Upper lobe of left lung (tissue), 6 donors: ENCODE measurements around the gene TREX2. TPM values are rescaled to one million over a fixed set of nuclear protein-coding genes. Genes with fewer than 3 reads are reported as not detected.

ENCODE experiments used
- ATAC-seq, 2 donors: fragments of 200-7000 bp; cut with Tn5 transposase; one replicate each; pipeline ENCODE4 v1.9.1; 2022; ENCODE audit warnings: mild to moderate bottlenecking in 2 of 2, moderate library complexity in 2 of 2; ENCODE audit not compliant: low FRiP score in 2 of 2
- DNase-seq, 2 donors: peaks; one replicate each; pipeline ENCODE4 v3.0.0-alpha.2; 2019 to 2020
- H3K27ac ChIP-seq, 4 donors: fragments of 200-600 bp; sonication (generic); one replicate each; pipeline ENCODE4 v1.5.1; 2016 to 2019
- H3K27me3 ChIP-seq, 4 donors: fragments of 200-600 bp; sonication (generic); one replicate each; pipeline ENCODE4 v1.5.1; 2017 to 2019
- H3K36me3 ChIP-seq, 4 donors: fragments of 200-600 bp; sonication (generic); one replicate each; pipeline ENCODE4 v1.5.1; 2016 to 2019
- H3K4me1 ChIP-seq, 4 donors: fragments of 200-600 bp; sonication (generic); one replicate each; pipeline ENCODE4 v1.5.1; 2018 to 2019
- H3K4me3 ChIP-seq, 4 donors: fragments of 200-600 bp; sonication (generic); one replicate each; pipeline ENCODE4 v1.5.1; 2017 to 2019; ENCODE audit warnings: mild to moderate bottlenecking in 2 of 4, moderate library complexity in 1 of 4
- H3K9me3 ChIP-seq, 4 donors: fragments of 200-600 bp; sonication (generic); one replicate each; pipeline ENCODE4 v1.5.1; 2018 to 2019
- CTCF ChIP-seq, 6 experiments: fragments of 450-650 bp in 4 of 6; fragments of 200-600 bp in 2 of 6; sonication (generic) in 2 of 6; IDR thresholded peaks; one replicate each; pipeline ENCODE4 v1.5.1; 2016 to 2019; ENCODE audit warnings: antibody characterized with exemption in 6 of 6
- EP300 ChIP-seq, 4 donors: sonication (generic); formaldehyde crosslinking; IDR thresholded peaks; one replicate each; pipeline ENCODE4 v1.5.1; 2017; ENCODE audit warnings: antibody characterized with exemption in 4 of 4, control low read depth in 2 of 4
- POLR2A ChIP-seq, 4 donors: fragments of 450-650 bp; IDR thresholded peaks; one replicate each; pipeline ENCODE4 v1.5.1; 2016 to 2017; ENCODE audit warnings: antibody characterized with exemption in 4 of 4, mild to moderate bottlenecking in 2 of 4
- POLR2AphosphoS5 ChIP-seq, 2 donors: sonication (generic); formaldehyde crosslinking; IDR thresholded peaks; one replicate each; pipeline ENCODE4 v1.5.1; 2017; ENCODE audit warnings: antibody characterized with exemption in 2 of 2
- WGBS, 2 donors: methylation state at CpG; one replicate each; pipeline ENCODE4 v1.1.5; 2017 to 2018; 5-methylcytosine and 5-hydroxymethylcytosine counted together
- total RNA-seq, 6 donors: library from RNA; depleted of rRNA in 4 of 6; stranded (reverse); fragments of >200 nt in 4 of 6; gene quantifications; one replicate each; pipeline versions ENCODE4 v1.1.0 to v1.2.1, GENCODE V29; 2016 to 2021
- donor health status: DM: no; HTN: no; CAD: no; lungs with moderate emphysema.
- donor health status: DM: no; HTN: yes; CAD: no; lungs with severe emphysema.

Gene TREX2
- total RNA-seq, 6 donors from 2014 or later, result 0.97 to 7.3 (median 2.8) TPM

GRCh38 chrX:153488231-153488914, 42.5 kb upstream of the TREX2 start:
- H3K9me3 ChIP-seq, result no peaks in the 10 kb centered on the region
- H3K4me3 ChIP-seq, result no peak overlapping the region
- no peaks in the 10 kb centered on the region for H3K36me3 ChIP-seq
- H3K27me3 ChIP-seq, result no peaks in the 10 kb centered on the region
- TF ChIP-seq POLR2A (IDR thresholded peaks at IDR 0.05) (no peak), EP300 (IDR thresholded peaks at IDR 0.05) (no peak), CTCF (IDR thresholded peaks at IDR 0.05) (no peak), POLR2AphosphoS5 (IDR thresholded peaks at IDR 0.05) (no peak)
- peak overlapping the region; percentile 36 to 82 (median 60) for H3K27ac ChIP-seq
- WGBS, 2 donors, result 0 to 63% methylated on average over 1 to 27 of the region's 27 CpGs
- ATAC-seq (peak in 1 of 2 donors; percentile 61), DNase-seq (peak in 1 of 2 donors; percentile 67)
- H3K4me1 ChIP-seq, result peaks cover 15 to 44% (median 19%) of the 10 kb centered on the region in 4 donors

- ATAC-seq, result no peak
- Histone ChIP-seq H3K27ac (peak overlapping the region; percentile 36 to 82 (median 60)), H3K4me3 (no peak overlapping the region), H3K4me1 (peaks cover 15 to 43% (median 19%) of the 10 kb centered on the region in 4 donors), H3K27me3 (no peaks in the 10 kb centered on the region), H3K36me3 (no peaks in the 10 kb centered on the region), H3K9me3 (no peaks in the 10 kb centered on the region)
- no peak for TF ChIP-seq CTCF (IDR thresholded peaks at IDR 0.05)
- peak in 1 of 2 donors; percentile 14 for TF ChIP-seq POLR2AphosphoS5 (IDR thresholded peaks at IDR 0.05)
- DNase-seq, result peak in 1 of 2 donors; percentile 39
- 62% methylated on average over 11 of the region's 11 CpGs; no CpG with 5 or more reads in 1 of the 2 donors for WGBS, 2 donors
Measured at GRCh38 chrX:153487590-153488071, 41.8 kb upstream of the TREX2 start.

- Histone ChIP-seq H3K4me3 (no peak overlapping the region), H3K4me1 (peaks cover 10 to 29% (median 14%) of the 10 kb centered on the region in 4 donors), H3K27me3 (no peaks in the 10 kb centered on the region), H3K36me3 (no peaks in the 10 kb centered on the region), H3K9me3 (no peaks in the 10 kb centered on the region), H3K27ac (peak overlapping the region in 1 of 4 donors; percentile 30)
- ATAC-seq, result no peak
- WGBS, 2 donors, result 84% methylated on average over 10 of the region's 10 CpGs; no CpG with 5 or more reads in 1 of the 2 donors
- TF ChIP-seq POLR2A (IDR thresholded peaks at IDR 0.05) (no peak), CTCF (IDR thresholded peaks at IDR 0.05) (no peak), POLR2AphosphoS5 (IDR thresholded peaks at IDR 0.05) (no peak), EP300 (IDR thresholded peaks at IDR 0.05) (no peak)
- peak in 1 of 2 donors; percentile 41 for DNase-seq
Measured at GRCh38 chrX:153486171-153486570, 40.3 kb upstream of the TREX2 start.

- peak overlapping the region in 1 of 4 donors; percentile 30 for H3K27ac ChIP-seq
Measured at GRCh38 chrX:153485396-153486080, 39.7 kb upstream of the TREX2 start.

More at GRCh38 chrX:153485396-153486080, 39.7 kb upstream of the TREX2 start:
- Histone ChIP-seq H3K9me3 (no peaks in the 10 kb centered on the region), H3K4me1 (peaks cover 10 to 24% (median 14%) of the 10 kb centered on the region in 4 donors), H3K4me3 (no peak overlapping the region), H3K36me3 (no peaks in the 10 kb centered on the region), H3K27me3 (no peaks in the 10 kb centered on the region)
- WGBS, 2 donors, result 76% methylated on average over 26 of the region's 30 CpGs; no CpG with 5 or more reads in 1 of the 2 donors
- TF ChIP-seq EP300 (IDR thresholded peaks at IDR 0.05) (no peak), POLR2AphosphoS5 (IDR thresholded peaks at IDR 0.05) (no peak), POLR2A (IDR thresholded peaks at IDR 0.05) (no peak), CTCF (IDR thresholded peaks at IDR 0.05) (no peak)
- peak in 1 of 2 donors; percentile 40 for DNase-seq
- no peak for ATAC-seq
